NCI-H2107 treated with DMSO at 0.1 percent for 48 hours (cell line): ENCODE measurements around the gene CEP76.

ENCODE experiments used
- DNase-seq: peaks from one replicate; lab custom pipeline; 2025; ENCODE audit not compliant: unreplicated experiment; lab: John Stamatoyannopoulos, UW

The CEP76 gene

DNA sequence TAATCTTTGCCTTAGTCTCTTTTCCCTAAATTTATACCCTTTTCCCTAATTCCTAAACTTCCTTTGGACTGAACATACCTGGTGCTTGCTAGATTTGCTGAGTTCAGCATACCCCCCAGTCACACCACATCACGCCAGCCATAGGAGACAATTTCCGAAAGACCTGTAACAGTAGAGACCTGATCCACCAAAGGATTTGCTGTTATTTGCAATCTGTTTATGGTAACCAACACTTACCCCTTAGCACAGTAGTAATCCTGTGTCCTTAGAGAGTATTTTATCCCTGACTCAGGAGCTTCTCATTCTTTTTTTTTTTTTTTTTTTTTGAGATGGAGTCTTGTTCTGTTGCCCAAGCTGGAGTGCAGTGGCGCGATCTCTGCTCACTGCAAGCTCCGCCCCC lies 8.9 kb upstream of the CEP76 start:
- no peak for DNase-seq

DNA sequence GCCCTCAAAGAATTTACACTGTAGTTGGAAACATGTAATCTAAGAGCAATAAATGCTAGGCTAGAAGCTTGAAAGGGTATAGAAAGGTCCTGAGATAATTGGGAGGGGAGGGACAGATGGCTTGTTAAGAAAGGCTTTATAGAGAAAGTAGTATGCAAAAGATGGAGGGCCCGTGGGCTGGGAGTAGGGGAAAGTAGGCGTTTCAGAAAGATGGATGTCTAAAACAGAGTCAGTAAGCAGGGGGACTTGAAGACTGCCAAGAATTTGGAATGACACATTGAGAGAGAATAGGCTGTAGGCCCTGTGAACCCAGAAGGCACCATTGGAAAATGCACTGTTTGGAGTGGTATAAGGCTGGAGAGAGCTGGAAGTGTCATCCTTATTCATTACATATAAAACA lies 1.1 kb upstream of the CEP76 start:
- peak; percentile 16 for DNase-seq

DNA sequence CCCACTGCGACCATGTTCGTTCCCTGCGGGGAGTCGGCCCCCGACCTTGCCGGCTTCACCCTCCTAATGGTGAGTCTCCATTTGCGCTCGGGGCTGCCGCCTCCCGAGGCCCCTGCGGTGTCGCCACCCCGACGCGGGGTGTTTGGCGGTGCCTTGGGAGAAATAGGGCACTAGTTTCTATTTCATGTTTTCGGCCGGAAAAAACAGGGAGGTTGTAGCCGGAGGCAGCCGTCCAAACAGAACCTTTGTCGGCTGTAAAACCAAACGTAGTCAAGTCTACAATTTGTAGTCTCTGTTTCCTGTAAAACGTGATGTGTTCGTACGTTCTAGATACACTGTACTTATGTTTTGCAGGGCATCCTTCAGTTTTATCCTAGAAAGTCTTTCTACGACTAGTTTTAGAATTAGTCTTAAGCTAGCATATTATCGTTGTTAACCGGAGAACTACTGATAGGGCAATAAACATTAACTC lies 609 bp upstream of the CEP76 start:
- no peak for DNase-seq

DNA sequence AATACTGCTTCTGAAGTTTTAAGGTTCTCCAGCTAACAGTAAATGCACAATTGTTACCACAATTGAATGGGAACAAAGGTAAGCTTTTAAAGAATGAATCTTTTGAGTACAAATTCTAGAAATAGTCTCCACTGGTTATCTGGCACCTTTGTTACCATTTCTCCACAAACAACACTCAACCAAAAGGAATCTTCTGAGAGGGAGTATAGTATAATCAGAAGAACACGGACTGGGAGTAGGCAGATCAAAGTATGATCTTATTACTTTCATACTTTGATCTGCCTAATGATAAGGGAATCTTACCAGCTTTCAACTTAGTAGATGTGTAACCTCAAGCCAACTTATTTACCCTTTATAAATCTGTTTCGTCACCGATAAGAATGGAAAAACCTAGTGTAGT lies 1.4 kb downstream of the CEP76 start:
- no peak for DNase-seq

DNA sequence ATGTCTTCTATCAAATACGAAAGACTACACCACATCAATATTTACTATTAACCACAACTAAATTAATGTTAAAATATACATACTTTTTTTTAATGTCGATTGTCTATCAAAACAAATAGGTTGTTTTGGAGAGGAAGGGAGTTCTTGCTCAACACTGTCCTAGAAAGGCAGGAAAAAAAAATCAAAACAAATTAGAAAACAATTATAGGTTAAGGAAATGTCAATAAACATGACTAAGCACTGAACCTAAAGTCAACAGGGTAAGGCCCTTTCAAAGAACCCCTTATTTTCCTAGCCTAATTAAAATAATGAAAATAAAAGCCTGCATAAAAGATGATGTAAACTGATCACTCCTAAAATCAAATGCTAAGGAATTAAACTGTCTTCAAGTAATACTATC lies 2.8 kb downstream of the CEP76 start:
- no peak for DNase-seq

DNA sequence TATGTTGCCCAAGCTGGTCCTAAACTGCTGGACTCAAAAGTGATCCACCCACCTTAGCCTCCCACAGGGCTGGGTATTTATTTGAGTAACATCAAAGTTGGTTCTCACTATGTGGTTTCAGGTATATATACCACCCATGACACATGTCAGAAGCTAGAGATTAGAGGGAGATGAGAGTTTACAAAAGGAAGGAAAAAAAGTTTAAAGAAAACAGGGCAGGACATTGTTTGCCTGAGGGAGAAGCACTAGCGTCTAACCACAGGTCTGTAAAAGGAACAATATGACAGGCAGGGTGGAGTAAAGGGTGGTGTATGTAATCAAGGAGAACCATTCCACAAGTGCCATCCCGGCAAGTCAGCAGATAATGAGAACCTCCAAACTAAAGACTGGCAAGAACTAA lies 8.5 kb downstream of the CEP76 start:
- no peak for DNase-seq

DNA sequence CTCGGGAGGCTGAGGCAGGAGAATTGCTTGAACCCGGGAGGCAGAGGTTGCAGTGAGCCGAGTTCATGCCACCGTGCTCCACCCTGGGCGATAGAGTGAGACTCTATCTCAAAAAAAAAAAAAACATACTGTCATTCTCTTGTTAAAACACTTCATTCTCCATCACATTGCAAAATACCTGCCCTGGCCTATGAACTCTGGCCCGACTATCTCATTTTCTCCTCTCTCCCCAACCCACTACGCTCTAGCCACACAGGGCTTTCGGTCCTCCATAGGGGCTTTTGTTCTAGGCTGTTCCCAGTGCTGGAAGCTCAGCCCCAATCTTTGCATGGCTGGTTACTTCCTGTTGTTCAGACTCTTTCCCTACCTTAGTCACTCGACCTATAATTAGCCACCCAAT lies 10.3 kb downstream of the CEP76 start:
- no peak for DNase-seq

DNA sequence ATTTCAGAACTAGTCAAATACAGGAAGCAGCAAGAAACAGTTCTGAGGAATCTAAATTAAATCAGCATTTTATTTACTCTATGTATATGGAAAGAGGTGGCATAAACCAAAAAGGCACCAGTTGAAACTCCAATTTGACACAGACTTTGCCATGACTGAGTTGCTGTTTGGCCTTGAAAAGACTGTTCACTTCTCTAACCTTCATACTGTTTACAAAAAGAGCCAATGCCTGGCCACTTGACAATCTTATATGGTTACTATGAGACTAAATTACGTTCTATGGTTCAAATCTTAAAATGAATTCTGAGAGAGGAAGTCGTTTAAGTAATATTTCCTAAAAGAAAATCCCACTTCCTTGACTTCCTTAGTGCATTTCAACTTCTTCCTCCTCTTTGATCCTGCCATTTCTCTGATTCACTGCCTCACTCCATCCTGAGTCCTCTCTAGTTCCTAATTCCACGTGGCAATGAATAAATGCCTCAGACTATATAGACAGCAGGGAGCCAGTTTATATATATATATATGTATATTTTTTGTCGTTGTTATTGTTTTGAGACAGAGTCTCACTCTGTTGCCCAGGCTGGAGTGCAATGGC lies 13.2 kb downstream of the CEP76 start:
- no peak for DNase-seq

DNA sequence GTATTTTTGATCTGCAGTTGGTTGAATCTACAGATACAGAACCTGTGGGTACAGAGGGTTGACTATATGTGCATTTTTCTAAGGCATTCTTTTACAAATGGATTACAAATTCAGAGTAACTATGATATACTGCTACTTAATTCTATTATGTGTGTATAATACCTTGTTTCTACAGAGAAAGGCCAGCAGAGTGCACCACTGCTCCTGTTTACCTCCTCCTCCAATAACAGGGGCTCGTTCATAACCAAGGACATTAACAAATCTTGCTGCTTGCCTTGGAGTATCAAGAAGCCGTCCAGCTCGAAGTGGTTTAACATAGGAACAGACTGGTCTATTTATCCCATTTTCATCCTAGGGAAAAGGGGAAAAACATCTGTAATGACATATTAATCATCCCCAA lies 16.4 kb downstream of the CEP76 start:
- no peak for DNase-seq

DNA sequence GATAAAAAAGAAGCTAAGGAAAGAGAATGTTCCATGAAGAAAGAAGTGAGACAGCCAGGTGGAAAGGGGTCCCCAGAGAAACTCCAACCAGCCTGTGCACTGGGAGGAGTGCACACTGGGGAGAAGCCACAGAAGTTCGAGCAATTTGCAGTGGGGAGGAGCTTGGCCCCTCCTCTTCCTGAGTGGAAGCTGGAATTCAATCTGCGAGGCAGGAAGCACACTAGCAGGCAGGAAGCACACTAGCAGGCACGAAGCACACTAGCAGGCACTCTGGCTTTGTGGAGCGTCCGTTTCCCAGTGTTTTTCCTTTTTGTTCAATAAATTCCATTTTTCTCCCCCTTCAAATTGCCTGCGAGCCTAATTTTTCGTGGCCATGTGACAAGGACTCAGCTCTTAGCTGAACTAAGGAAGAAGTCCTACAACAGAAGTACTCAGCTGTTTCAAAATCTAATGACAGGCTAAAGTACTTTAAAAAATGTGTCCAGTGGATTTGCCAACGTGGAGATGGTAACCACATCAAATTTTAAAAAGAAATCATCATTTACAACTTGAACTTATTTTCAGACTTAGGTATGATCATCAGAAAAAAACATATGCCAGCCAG lies 23.2 kb downstream of the CEP76 start:
- DNase-seq = no peak

DNA sequence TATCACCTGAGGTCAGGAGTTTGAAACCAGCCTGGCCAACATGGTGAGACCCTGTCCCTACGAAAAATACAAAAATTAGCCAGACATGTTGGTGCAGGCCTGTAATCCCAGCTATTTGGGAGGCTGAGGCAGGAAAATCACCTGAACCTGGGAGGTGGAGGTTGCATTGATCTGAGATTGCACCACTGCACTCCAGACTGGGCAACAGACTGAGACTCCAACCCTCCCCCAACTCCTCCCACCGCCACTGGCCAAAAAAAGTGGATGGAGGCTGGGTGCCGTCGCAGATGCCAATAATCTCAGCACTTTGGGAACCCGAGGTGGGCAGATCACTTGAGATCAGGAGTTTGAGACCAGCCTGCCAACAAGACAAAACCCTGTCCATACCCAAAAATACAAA lies 34.5 kb downstream of the CEP76 start:
- no peak for DNase-seq

DNA sequence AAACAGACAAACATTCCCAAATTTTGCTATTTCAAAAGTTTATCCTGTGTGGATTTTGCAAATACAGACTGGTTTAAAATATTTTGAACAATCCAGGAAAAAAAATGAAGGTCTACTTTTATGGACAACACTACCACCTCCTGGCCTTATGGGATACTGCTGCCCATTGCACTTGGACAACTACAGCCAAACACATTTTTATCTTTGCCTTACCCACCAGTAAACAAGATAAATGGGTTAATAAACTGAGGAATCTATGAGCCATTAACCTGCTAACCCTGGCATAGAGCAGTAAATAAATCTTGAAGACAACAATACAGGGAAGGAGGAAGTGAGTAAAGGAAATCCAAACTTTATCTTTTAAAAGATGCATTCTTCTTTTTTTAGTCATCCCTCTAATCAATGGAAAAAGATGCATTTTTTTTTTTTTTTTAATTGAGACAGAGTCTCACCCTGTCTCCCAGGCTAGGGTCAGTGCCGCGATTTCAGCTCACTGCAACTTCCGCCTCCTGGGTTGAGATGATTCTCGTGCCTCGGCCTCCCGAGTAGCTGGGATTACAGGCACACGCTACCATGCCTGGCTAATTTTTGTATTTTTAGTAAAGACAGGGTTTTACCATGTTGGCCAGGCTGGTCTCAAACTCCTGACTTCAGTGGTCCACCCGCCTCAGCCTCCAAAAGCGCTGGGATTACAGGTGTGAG lies 42.5 kb downstream of the CEP76 start:
- DNase-seq = peak; percentile 49

DNA sequence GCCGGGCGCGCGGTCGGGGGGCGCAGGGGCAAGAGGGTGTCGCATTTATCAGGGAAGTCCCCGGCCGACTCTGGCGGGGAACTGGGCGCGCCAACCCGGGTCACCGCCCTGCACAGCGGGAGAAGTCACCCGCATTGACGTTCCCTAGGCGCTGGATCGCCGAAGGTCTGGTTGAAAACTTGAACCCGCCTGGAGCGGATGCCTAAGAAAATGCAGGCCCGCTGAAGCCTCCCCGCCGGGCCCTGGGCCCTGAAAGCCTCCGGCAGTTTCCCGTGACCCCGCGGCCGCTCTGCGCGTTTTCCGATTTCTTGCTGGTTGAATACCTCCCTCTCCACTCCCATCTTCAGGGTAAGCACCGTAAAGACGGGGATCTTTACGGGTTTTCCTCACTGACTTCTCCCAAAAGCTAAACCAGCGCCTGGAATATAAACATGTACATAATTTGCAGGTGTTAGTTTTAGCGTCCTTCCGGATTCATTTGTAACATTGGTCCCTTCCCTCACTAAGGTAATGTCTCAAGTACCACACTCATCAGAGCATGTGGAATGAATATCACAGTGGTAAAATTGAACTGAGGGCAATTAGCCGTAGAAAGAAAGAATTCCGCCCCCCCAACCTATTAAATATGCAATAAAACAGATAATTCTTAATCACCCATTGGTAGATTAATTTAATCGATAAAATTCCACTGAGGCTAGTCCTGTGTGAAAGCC lies 43.9 kb downstream of the CEP76 start:
- no peak for DNase-seq

DNA sequence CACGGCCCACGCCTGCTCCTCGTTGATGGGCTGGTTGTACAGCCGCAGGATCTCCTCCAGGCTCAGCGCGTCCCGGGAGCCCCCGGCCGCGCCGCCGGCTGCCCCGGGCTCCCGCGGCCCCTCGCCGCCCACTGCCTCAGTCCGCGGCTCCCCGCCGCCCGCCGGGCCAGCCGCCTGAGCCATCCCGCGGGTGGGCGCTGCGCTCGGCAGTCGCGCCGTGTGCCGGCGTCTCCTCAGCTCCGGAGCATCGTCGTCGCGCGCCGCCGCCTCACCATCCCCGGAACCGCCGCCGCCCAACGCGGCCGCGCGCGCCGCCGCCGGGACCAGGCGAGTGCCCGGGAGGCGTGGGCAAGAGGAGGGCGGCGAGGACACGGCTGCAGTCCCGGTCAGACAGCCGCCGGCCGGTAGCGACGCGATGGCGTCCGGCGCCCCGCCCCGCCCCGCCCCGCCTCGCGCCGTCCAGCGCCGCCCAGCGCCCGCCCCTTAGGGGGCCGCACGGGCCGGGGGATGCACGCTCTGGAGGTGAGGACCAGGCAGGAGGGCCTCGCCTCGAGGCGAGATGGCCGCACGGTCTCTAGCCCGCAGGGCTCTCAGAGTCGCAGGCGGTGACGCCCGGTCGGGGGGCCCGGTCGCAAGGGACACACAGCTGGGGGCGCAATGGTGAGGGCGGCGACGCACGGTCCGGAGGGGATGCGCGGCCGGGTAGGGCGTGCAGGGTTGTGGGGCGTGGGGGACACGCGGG lies 44.7 kb downstream of the CEP76 start, which contains the start of gene SPIRE1:
TSS of gene SPIRE1 (minus strand) at position 424 of the 742 bp plus-strand sequence. CDS start at position 183, 241 bp downstream.
- no peak for DNase-seq

DNA sequence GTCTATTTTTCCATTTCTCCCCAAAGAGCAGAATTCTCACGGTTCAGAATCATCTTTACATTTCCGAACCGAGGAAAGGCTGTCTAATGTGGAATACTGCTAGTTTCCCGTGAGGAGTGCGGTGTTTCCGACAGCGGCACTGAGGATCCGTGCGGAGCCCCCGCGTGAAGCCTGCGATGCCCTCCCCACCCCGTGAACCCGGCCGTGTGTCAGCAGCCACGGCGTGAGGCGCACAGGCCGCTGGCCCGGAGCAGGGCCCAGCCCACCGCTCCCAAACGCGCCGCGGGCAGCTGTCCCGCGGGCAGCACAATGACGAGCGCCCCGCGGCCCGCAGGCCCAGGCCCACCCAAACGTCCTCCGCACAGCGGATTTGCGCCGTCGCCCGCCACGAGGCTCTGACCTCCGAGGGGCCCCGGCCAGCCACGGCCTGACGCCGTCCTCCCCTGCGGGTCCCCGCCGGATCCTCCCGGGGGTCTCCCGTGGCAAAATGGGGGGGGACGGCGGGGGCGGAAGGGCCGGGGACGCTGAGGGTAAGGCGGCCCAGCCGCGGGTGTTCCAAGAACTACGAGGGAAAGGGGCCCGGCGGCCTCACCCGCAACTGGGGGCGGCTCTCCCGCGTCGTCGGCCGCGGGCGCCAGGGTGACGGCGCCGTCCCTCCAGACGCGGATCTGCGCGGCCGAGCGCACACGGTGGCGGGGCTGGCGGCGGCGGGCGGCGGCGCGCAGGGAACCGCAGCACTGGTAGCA lies 45.4 kb downstream of the CEP76 start:
- no peak for DNase-seq

DNA sequence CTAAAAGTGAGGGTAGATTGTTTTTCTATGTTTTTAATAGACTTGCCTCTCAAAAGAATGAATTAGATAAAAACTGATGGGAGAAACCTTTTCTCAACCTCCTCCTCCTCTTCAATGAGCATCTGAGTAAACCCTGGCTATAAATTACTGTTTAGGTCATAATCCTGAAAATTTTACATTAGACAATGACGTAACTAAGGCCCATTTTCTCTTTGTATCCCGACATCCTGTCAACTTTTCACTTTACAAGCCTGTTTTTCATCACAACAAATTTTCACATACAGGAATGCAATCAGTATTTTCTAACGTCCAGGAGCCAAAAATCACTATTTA lies 46.0 kb downstream of the CEP76 start:
- no peak for DNase-seq

DNA sequence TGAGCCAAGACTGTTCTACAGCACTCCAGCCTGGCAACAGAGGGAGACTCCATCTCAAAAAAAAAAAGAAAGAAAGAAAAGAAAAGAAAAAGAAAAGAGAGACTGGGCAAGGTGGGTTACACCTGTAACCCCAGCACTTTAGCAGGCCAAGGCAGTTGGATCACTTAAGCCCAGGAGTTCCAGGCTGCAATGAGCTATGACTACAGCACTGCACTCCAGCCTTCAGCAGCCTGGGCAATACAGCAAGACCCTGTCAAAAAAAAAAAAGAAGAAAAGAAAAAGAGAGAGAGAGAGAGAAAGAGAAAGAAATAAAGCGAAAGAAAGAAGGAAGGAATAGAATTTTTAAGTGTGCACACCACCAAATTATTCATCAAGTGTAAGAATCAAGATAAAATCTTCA lies 47.6 kb downstream of the CEP76 start:
- DNase-seq = no peak

DNA sequence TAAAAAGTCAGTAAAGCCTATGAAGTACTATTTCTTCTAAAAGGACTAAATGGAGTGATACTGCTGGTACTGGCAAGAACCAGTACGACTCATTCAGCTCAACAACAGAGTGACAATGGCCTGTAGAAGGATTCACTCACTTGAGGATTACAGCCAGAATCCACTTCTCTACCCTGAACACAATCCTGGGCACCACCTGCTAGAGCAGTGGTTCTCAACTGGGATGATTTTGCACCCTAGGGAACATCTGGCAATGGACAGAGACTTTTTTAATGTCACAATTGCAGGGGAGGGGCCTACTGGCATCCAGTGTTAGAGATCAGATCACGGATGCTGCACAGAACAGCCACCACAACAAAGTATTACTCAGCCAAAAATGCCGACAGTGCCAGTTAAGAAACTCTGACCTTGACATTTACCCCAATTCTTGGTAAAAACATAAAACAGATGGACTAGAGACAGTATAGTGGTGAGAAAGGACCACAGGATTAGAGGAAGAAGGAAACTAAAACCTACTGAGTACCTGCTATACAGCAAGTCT lies 49.6 kb downstream of the CEP76 start:
- no peak for DNase-seq

DNA sequence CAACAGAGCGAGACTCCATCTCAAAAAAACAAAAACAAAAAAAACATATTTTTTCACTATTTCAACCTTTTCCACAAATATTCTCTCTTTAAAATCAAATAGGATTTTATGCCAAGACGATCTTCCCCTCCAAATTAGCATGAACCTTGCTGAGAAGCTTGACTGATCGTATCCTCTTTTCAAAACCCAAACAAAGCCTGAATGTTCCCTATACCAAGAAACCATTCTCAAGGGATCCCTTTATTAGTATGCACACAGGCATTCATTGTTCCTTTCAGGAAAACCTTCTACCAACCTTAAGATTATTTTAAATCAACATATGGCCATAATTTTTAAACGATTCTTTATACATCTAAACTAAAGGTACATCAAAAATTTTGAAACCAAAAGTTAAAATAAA lies 50.9 kb downstream of the CEP76 start:
- no peak for DNase-seq

DNA sequence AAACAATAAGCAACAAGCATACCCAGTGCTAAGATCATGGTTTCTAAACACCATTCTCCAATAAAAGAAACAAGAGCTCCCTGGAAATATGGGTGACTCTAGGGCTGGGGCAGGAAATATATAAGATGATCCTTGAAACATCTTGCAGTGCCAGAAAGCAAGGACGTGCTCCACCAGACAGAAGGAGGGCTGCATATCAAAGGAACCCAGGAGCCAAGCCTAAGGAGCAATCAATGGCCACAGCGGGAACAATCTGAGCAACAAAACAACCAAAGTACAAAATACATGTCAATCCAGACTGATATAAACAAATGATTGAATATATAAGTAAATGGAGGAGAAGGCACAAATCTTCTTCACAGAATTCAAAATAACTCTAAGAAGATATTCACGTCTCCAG lies 54.8 kb downstream of the CEP76 start:
- DNase-seq = no peak
